Stimulated activated CD4-positive, alpha-beta T cell treated with anti-CD3 and anti-CD28 coated beads, Interleukin-4, amount 100 ng/mL, for 48 hours (primary cell): Measurements from ENCODE around the gene FBXL5.
A peak's percentile ranks its signal among the peaks of the same experiment; 100 is the strongest.

Experiments used
- DNase-seq, 2 donors: peaks; one replicate each; pipeline ENCODE4 v3.0.0-alpha.2; 2020; ENCODE audit warnings: low read depth in 2 of 2

Gene FBXL5

GRCh38 chr4:15676039-15676438, 20.9 kb upstream of the FBXL5 start:
- DNase-seq = no peak

- no peak for DNase-seq
Observed at GRCh38 chr4:15675356-15675755, 20.2 kb upstream of the FBXL5 start.

GRCh38 chr4:15674926-15675325, 19.8 kb upstream of the FBXL5 start:
- no peak for DNase-seq

- no peak for DNase-seq
Observed at GRCh38 chr4:15674046-15674445, 18.9 kb upstream of the FBXL5 start.

- DNase-seq = no peak
Observed at GRCh38 chr4:15673337-15673736, 18.2 kb upstream of the FBXL5 start.

- DNase-seq = no peak
Observed at GRCh38 chr4:15672101-15672500, 16.9 kb upstream of the FBXL5 start.

GRCh38 chr4:15670576-15670975, 15.4 kb upstream of the FBXL5 start:
- no peak for DNase-seq

- no peak for DNase-seq
Observed at GRCh38 chr4:15668566-15669435, 13.6 kb upstream of the FBXL5 start.

- no peak for DNase-seq
Observed at GRCh38 chr4:15667006-15667405, 11.8 kb upstream of the FBXL5 start.

- DNase-seq = no peak
Observed at GRCh38 chr4:15665753-15666365, 10.7 kb upstream of the FBXL5 start.

- no peak for DNase-seq
Observed at GRCh38 chr4:15659768-15660570, 4.8 kb upstream of the FBXL5 start.

GRCh38 chr4:15658781-15659180, 3.6 kb upstream of the FBXL5 start:
- DNase-seq = no peak

GRCh38 chr4:15658136-15658770, 3.1 kb upstream of the FBXL5 start:
- DNase-seq = no peak

GRCh38 chr4:15657366-15657765, 2.2 kb upstream of the FBXL5 start:
- no peak for DNase-seq

- DNase-seq = no peak
Observed at GRCh38 chr4:15656038-15656470, 897 bp upstream of the FBXL5 start.

GRCh38 chr4:15654593-15655222, 449 bp downstream of the FBXL5 start:
- peak in 1 of 2 donors; percentile 28 for DNase-seq

- DNase-seq = no peak
Observed at GRCh38 chr4:15653864-15654592, 1.1 kb downstream of the FBXL5 start.

- DNase-seq = no peak
Observed at GRCh38 chr4:15653420-15653819, 1.7 kb downstream of the FBXL5 start.

- no peak for DNase-seq
Observed at GRCh38 chr4:15652841-15653240, 2.3 kb downstream of the FBXL5 start.

- no peak for DNase-seq
Observed at GRCh38 chr4:15652191-15652590, 3.0 kb downstream of the FBXL5 start.

- no peak for DNase-seq
Observed at GRCh38 chr4:15651676-15652075, 3.5 kb downstream of the FBXL5 start.
